ENCODE results near the gene EIF4A2. TPM values are rescaled to one million over a fixed set of nuclear protein-coding genes. Genes with fewer than 3 reads are reported as not detected.

The EIF4A2 gene
- total and polyA plus RNA-seq, 9 of the 15 experiments (the other 6 are each of a cell fraction or from before 2014, with no cell fraction given) = 307 to 754 (median 435) TPM

DNA sequence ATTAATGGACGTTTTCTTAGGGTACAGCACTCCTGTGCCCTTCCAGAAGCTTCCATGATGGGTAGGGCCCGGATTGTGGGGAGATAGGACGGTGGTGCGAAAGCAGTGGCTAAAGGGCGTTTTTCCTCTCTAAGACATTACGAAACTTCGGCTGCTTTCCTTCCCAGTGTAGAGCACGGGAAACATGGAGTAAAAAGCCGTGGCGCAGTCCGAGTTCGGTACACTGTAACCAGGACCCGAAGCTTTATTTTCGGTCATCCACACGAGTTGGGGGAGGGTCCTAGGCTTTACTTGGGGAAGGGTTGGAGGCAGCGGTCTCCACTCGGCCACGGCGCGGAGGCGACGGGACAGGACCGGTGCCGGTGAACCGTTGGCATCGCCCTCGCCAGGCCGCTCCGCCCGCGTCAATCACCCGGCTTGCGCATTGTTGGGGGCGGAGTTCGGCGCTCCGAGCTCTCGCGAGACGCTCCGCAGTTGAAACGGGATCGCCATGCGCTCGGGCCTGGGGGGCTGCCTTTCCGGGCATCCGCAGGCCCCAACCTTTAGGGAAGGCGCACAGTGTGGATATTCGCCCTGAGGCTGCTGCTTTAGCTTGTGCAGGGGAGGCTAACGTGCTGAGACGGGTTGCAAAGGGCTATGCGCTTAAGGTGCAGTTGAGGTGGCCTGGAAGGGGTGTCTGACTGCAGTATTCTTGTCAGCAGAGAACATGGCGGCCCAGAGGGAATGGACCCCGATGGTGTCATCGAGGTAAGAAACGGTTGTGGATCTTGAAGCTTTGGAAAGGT is 546 bp downstream of the EIF4A2 start (continued):
- TF ChIP-seq, protein P1, sequence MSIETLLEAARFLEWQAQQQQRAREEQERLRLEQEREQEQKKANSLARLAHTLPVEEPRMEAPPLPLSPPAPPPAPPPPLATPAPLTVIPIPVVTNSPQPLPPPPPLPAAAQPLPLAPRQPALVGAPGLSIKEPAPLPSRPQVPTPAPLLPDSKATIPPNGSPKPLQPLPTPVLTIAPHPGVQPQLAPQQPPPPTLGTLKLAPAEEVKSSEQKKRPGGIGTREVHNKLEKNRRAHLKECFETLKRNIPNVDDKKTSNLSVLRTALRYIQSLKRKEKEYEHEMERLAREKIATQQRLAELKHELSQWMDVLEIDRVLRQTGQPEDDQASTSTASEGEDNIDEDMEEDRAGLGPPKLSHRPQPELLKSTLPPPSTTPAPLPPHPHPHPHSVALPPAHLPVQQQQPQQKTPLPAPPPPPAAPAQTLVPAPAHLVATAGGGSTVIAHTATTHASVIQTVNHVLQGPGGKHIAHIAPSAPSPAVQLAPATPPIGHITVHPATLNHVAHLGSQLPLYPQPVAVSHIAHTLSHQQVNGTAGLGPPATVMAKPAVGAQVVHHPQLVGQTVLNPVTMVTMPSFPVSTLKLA (conservative IDR thresholded peaks at IDR 0.05) = peak; percentile 52 to 75
- TF ChIP-seq, protein P2, sequence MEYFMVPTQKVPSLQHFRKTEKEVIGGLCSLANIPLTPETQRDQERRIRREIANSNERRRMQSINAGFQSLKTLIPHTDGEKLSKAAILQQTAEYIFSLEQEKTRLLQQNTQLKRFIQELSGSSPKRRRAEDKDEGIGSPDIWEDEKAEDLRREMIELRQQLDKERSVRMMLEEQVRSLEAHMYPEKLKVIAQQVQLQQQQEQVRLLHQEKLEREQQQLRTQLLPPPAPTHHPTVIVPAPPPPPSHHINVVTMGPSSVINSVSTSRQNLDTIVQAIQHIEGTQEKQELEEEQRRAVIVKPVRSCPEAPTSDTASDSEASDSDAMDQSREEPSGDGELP (CRISPR knock-in tag; IDR thresholded peaks at IDR 0.05; ENCODE audit: borderline replicate concordance) = peak; percentile 61; the same call in 1 of the 2 replicates
- TF ChIP-seq, protein P3, sequence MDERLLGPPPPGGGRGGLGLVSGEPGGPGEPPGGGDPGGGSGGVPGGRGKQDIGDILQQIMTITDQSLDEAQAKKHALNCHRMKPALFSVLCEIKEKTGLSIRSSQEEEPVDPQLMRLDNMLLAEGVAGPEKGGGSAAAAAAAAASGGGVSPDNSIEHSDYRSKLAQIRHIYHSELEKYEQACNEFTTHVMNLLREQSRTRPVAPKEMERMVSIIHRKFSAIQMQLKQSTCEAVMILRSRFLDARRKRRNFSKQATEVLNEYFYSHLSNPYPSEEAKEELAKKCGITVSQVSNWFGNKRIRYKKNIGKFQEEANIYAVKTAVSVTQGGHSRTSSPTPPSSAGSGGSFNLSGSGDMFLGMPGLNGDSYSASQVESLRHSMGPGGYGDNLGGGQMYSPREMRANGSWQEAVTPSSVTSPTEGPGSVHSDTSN (CRISPR knock-in tag; IDR thresholded peaks at IDR 0.05; ENCODE audit: low read depth) = peak; percentile 90
- TF ChIP-seq, protein P3 (tag; conservative IDR thresholded peaks at IDR 0.05; ENCODE audit: low read depth) = peak; percentile 87
- TF ChIP-seq TEAD2 (tag; IDR thresholded peaks at IDR 0.05) (no peak), NR2C1 (IDR thresholded peaks at IDR 0.05) (0 out of 2 replicates have a peak, but pooled peaks have one; percentile 35), NR2C1 (tag; IDR thresholded peaks at IDR 0.05) (no peak; the same call in 1 of the 2 replicates), ERF (CRISPR knock-in tag; IDR thresholded peaks at IDR 0.05) (peak; percentile 73), MAZ (CRISPR knock-in tag; conservative IDR thresholded peaks at IDR 0.05 in 1 of 2, IDR thresholded peaks at IDR 0.05 in 1 of 2) (peak in 1 of 2 experiments; percentile 84; a peak in 3 of 4 replicates), HNRNPLL (IDR thresholded peaks at IDR 0.05; ENCODE audit: low read depth, low read length, poor library complexity, severe bottlenecking) (peak; percentile 61), SP1 (CRISPR knock-in tag; IDR thresholded peaks at IDR 0.05) (peak; percentile 90), PTBP1 (IDR thresholded peaks at IDR 0.05; ENCODE audit: low read depth, low read length) (peak; percentile 8; the same call in 1 of the 2 replicates), SUPT5H (IDR thresholded peaks at IDR 0.05) (peak; percentile 50), ARHGAP35 (IDR thresholded peaks at IDR 0.05; ENCODE audit: partially characterized antibody) (peak; percentile 85), HMGN3 (IDR thresholded peaks at IDR 0.05; ENCODE audit: borderline replicate concordance, extremely low read depth, insufficient read length, low read depth, low read length) (peak; percentile 76), TAF1 (IDR thresholded peaks at IDR 0.05; ENCODE audit: control insufficient read depth, extremely low read depth, insufficient read depth, low read length, severe bottlenecking) (no peak), MEIS2 (IDR thresholded peaks at IDR 0.05; ENCODE audit: partially characterized antibody) (peak; percentile 76), SIN3B (IDR thresholded peaks at IDR 0.05; ENCODE audit: low read depth) (peak; percentile 61; the same call in 1 of the 2 replicates), HEY1 (CRISPR knock-in tag; IDR thresholded peaks at IDR 0.05; ENCODE audit: borderline replicate concordance) (no peak), PML (IDR thresholded peaks at IDR 0.05; ENCODE audit: low read length) (peak; percentile 12; the same call in 1 of the 2 replicates)
- TF ChIP-seq, protein P4, sequence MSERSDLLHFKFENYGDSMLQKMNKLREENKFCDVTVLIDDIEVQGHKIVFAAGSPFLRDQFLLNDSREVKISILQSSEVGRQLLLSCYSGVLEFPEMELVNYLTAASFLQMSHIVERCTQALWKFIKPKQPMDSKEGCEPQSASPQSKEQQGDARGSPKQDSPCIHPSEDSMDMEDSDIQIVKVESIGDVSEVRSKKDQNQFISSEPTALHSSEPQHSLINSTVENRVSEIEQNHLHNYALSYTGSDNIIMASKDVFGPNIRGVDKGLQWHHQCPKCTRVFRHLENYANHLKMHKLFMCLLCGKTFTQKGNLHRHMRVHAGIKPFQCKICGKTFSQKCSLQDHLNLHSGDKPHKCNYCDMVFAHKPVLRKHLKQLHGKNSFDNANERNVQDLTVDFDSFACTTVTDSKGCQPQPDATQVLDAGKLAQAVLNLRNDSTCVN (CRISPR knock-in tag; IDR thresholded peaks at IDR 0.05) = peak; percentile 5; the same call in 1 of the 2 replicates

All from K562 (cell line).